ENCODE measurements around the gene SMAD7. TPM values are rescaled to one million over a fixed set of nuclear protein-coding genes. Genes with fewer than 3 reads are reported as not detected.
A peak's percentile ranks its signal among the peaks of the same experiment; 100 is the strongest.

The SMAD7 gene
- total RNA-seq, 6 experiments from 2014 or later, result 29.6 to 35.8 (median 30.7) TPM

GRCh38 chr18:48885266-48885923 lies 65.4 kb downstream of the SMAD7 start:
- peaks cover 17% of the 10 kb centered on the region for H3K4me1 Mint-ChIP-seq (ENCODE audit: low read depth)
- no peak overlapping the region for H3K4me3 Mint-ChIP-seq
- H3K36me3 Mint-ChIP-seq (ENCODE audit: low read depth), result peaks cover 5% of the 10 kb centered on the region; the same call in 1 of the 2 replicates
- no peaks in the 10 kb centered on the region; the same call in 1 of the 2 replicates for H3K27me3 Mint-ChIP-seq (ENCODE audit: insufficient read depth)
- DNase-seq, result no peak
- no peak overlapping the region for H3K27ac Mint-ChIP-seq
- peaks cover 9% of the 10 kb centered on the region for H3K9me3 Mint-ChIP-seq
- no peak for TF ChIP-seq CTCF (IDR thresholded peaks at IDR 0.05)

GRCh38 chr18:48884771-48885170 lies 66.0 kb downstream of the SMAD7 start:
- DNase-seq, result no peak
- peaks cover 14% of the 10 kb centered on the region for H3K9me3 Mint-ChIP-seq
- H3K4me3 Mint-ChIP-seq, result no peak overlapping the region
- H3K36me3 Mint-ChIP-seq (ENCODE audit: low read depth), result peaks cover 10% of the 10 kb centered on the region; the same call in 1 of the 2 replicates
- H3K4me1 Mint-ChIP-seq (ENCODE audit: low read depth), result peaks cover 17% of the 10 kb centered on the region
- no peak for TF ChIP-seq CTCF (IDR thresholded peaks at IDR 0.05)
- H3K27ac Mint-ChIP-seq, result peak overlapping the region; percentile 22; the same call in 1 of the 2 replicates
- no peaks in the 10 kb centered on the region; the same call in 1 of the 2 replicates for H3K27me3 Mint-ChIP-seq (ENCODE audit: insufficient read depth)

GRCh38 chr18:48884306-48884705 lies 66.5 kb downstream of the SMAD7 start:
- H3K9me3 Mint-ChIP-seq, result peaks cover 14% of the 10 kb centered on the region
- no peak for DNase-seq
- H3K27me3 Mint-ChIP-seq (ENCODE audit: insufficient read depth), result no peaks in the 10 kb centered on the region; the same call in 1 of the 2 replicates
- H3K4me1 Mint-ChIP-seq (ENCODE audit: low read depth), result peaks cover 17% of the 10 kb centered on the region
- no peak overlapping the region for H3K27ac Mint-ChIP-seq
- H3K36me3 Mint-ChIP-seq (ENCODE audit: low read depth), result peaks cover 10% of the 10 kb centered on the region; the same call in 1 of the 2 replicates
- H3K4me3 Mint-ChIP-seq, result no peak overlapping the region
- no peak for TF ChIP-seq CTCF (IDR thresholded peaks at IDR 0.05)

- no peak overlapping the region for H3K27ac Mint-ChIP-seq
- no peak for DNase-seq
- H3K4me3 Mint-ChIP-seq, result no peak overlapping the region
- H3K4me1 Mint-ChIP-seq (ENCODE audit: low read depth), result peaks cover 23% of the 10 kb centered on the region
- H3K27me3 Mint-ChIP-seq (ENCODE audit: insufficient read depth), result no peaks in the 10 kb centered on the region; the same call in 1 of the 2 replicates
- H3K9me3 Mint-ChIP-seq, result peaks cover 14% of the 10 kb centered on the region
- H3K36me3 Mint-ChIP-seq (ENCODE audit: low read depth), result peaks cover 10% of the 10 kb centered on the region; the same call in 1 of the 2 replicates
- TF ChIP-seq CTCF (IDR thresholded peaks at IDR 0.05), result no peak
Observed at GRCh38 chr18:48882379-48882778, 68.4 kb downstream of the SMAD7 start.

- TF ChIP-seq CTCF (IDR thresholded peaks at IDR 0.05), result no peak
- no peak for DNase-seq
- no peaks in the 10 kb centered on the region; the same call in 1 of the 2 replicates for H3K27me3 Mint-ChIP-seq (ENCODE audit: insufficient read depth)
- no peak overlapping the region for H3K27ac Mint-ChIP-seq
- peaks cover 14% of the 10 kb centered on the region for H3K9me3 Mint-ChIP-seq
- peaks cover 22% of the 10 kb centered on the region for H3K4me1 Mint-ChIP-seq (ENCODE audit: low read depth)
- H3K4me3 Mint-ChIP-seq, result no peak overlapping the region
- H3K36me3 Mint-ChIP-seq (ENCODE audit: low read depth), result peaks cover 10% of the 10 kb centered on the region; the same call in 1 of the 2 replicates
Observed at GRCh38 chr18:48880931-48881330, 69.8 kb downstream of the SMAD7 start.
